H54 (cell line): ENCODE results near the gene OAT.

Source experiments
- DNase-seq: peaks from one replicate; pipeline ENCODE4 v3.0.0; 2011; ENCODE audit warnings: low spot score, mixed read lengths; ENCODE audit not compliant: insufficient read length
- FAIRE-seq: peaks from 3 replicates; lab custom pipeline; 2011; peaks lifted over from hg19 to GRCh38; lab: Jason Lieb, UNC
- POLR2A ChIP-seq: IDR thresholded peaks from 2 replicates; pipeline ENCODE4 v1.6.1; 2011; ENCODE audit warnings: low read depth, mild to moderate bottlenecking, low read length

The OAT gene

GRCh38 chr10:124385627-124386185 lies 33.0 kb downstream of the OAT start:
- DNase-seq (no peak), FAIRE-seq (no peak)
- no peak for TF ChIP-seq POLR2A

DNA sequence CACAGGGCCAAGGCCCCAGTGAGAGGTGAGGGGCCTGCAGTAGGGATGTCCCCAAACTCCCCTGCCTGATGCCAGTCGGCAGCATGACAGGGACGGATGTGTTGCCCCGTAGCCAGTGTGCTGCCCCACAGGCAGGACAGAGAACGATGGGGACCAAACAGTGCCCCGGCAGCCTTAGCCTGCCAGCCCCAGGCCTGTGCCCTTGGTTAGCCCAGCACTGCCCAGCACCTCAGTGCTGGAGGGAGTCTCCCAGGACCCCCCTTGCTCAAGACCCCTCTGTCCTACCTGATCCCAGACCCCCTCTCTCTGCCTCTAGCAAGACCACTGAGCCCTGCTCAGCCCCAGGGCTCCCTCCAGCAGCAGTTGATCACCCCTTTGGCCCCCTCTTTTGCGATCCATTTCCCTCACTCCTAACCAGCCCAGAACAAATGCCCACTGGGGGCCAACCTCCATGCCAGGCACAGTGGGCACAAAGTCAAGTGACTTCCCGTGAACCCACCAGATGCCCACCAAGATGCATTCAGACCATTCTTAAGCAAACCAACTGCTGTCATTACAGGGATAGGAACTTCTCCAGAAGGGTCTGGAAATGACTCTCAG lies 34.0 kb downstream of the OAT start:
- TF ChIP-seq POLR2A: no peak
- FAIRE-seq: no peak
- no peak for DNase-seq

DNA sequence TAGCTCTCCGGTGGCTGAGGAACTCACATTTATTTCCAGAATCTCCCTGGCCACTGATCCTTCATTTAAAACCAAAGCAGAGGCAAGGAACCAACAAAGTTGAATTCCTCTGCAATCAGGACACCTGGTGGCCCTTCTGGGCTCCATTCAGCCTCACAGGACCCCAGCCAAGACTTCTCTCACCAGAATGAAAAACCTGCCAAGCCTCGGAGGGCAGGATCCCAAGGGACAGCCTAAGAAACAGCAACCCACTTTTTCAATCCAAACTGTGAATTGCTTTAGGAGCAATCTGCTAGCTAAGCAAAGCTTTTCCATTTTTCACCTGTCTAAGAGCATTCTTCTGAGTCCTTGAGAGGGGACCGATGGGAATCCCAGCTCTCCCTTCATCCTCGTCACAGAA lies 34.6 kb downstream of the OAT start:
- no peak for TF ChIP-seq POLR2A
- DNase-seq (no peak), FAIRE-seq (no peak)

GRCh38 chr10:124383496-124383895 lies 35.2 kb downstream of the OAT start:
- no peak for DNase-seq
- FAIRE-seq: no peak
- no peak for TF ChIP-seq POLR2A

DNA sequence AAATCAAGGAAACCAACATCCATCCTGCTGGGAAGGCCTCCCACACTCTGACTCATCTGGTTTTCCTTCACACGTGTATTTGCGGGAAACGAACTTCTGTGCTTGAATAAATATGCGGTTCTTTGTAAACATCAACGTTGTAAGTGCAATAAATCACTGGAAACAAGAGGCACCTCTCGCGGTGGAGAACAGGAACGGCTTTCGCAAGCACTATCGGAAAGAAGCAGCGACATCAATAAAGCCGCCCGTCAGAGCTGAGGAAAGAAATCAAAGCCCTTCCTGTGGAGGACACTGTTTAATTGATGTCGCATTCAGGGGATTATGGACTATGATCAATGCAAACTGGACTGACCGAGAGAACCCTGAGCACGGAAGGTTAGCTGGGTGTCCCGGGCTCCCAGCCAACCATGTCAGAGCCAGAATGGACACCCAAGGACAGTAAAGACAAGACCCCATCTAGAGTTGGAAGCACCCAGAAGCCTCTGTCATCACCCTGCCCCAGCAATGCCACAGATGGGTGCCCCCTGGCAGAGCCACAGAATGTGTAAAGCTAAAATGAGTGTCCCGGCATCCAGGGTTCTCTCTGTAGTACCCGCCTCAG lies 37.6 kb downstream of the OAT start:
- FAIRE-seq (no peak), DNase-seq (no peak)
- TF ChIP-seq POLR2A: no peak

- no peak for TF ChIP-seq POLR2A
- no peak for FAIRE-seq
- no peak for DNase-seq
Observed at GRCh38 chr10:124380256-124380995, 38.3 kb downstream of the OAT start.

DNA sequence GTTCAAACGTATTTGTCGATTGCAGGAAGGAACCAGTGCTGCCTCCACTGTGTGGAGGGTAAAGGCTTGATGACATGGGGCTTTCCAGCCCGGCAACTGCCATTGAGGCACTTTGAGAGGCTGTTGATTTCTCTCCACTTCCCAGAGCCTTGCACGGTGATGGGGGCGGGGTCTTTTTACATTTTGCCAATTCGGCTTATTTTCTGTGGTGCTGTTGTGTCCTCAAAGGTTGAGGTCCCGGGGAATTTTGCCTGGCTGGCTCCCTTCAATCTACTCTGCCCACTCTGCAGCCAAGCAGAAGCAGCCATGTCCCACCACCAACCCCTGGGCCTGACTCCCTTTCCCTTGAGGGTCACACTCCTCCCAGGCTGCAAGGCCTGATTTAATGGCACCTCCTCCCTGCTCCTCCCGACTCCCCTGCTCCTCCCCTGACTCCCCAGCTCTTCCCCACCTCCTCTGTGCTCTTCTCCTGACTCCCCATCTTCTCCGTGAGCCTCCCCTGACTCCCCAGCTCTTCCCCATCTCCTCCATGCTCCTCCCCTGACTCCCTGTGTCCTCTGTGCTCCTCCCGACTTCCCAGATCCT lies 39.0 kb downstream of the OAT start:
- no peak for TF ChIP-seq POLR2A
- FAIRE-seq: no peak
- no peak for DNase-seq

- FAIRE-seq (peak; percentile 27), DNase-seq (peak; percentile 41)
- no peak for TF ChIP-seq POLR2A
Observed at GRCh38 chr10:124378881-124379471, 39.7 kb downstream of the OAT start.

DNA sequence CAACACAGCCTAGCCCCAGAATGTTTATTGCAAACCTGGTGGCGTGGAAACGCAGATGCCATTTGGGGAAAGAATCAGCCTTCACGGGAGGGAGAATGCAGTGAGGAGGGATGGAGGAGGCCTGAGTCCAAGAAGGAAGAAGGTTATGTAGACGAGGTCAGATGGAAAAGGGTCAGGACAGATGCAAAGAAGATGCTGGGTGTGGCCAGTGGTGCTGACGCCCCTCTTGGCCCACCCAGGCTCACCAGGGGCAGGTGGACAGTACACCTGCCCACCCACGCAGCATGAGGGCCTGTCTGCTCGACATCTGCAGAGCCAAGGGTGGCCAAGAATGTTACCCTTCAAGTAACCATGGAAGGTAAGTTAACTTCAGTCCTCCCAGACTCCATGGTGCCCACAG lies 40.5 kb downstream of the OAT start:
- no peak for TF ChIP-seq POLR2A
- DNase-seq: no peak
- no peak for FAIRE-seq

- DNase-seq (no peak), FAIRE-seq (no peak)
- no peak for TF ChIP-seq POLR2A
Observed at GRCh38 chr10:124377101-124377500, 41.6 kb downstream of the OAT start.

GRCh38 chr10:124376411-124376810 lies 42.3 kb downstream of the OAT start:
- FAIRE-seq: no peak
- TF ChIP-seq POLR2A: no peak
- no peak for DNase-seq

DNA sequence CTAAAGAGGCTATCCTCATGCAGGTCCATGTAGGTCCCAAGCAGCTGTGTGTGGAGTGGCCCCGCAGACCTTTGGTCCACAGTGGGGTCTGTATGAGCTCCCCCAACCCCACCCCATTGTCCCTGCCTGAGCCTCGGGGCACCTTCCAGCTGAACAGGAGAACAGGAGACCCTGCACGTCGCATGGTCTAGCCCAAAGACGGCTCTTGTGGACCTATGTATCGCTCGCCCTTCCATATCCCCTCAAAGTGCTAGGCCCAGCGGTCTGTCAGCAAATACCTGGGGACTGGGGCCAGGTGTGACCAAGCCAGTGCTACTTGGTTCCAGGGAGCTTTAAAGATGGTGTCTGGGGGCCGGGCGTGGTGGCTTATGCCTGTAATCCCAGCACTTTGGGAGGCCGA lies 43.0 kb downstream of the OAT start:
- no peak for DNase-seq
- no peak for TF ChIP-seq POLR2A
- FAIRE-seq: no peak

- no peak for TF ChIP-seq POLR2A
- FAIRE-seq (no peak), DNase-seq (no peak)
Observed at GRCh38 chr10:124375353-124375614, 43.4 kb downstream of the OAT start.
